Measurements from ENCODE around the gene EEF1A2.

EEF1A2 gene

GRCh38 chr20:63499338-63499969 is 571 bp upstream of the EEF1A2 start:
- no peak for DNase-seq
- H3K27ac ChIP-seq (ENCODE audit: insufficient read depth in 1 of 2, low read depth in 1 of 2, low read length in 2 of 2, poor library complexity in 1 of 2, severe bottlenecking in 2 of 2), result no peak overlapping the region
- POLR2A ChIA-PET, result no interaction called here
- CTCF ChIA-PET, result no interaction called here
- peak overlapping the region in 2 of 7 experiments; percentile 23 to 48 for H3K4me3 ChIP-seq (ENCODE audit: control insufficient read depth in 1 of 7, extremely low read depth in 1 of 7, insufficient read depth in 4 of 7, low read depth in 2 of 7, low read length in 6 of 7)
- H3K9me3 ChIP-seq (ENCODE audit: control extremely low read depth in 1 of 5, control insufficient read depth in 4 of 5, insufficient read depth in 2 of 5, low read depth in 1 of 5, low read length in 4 of 5), result peaks cover 0 to 7% (median 0%) of the 10 kb centered on the region in 5 experiments
- H3K4me1 ChIP-seq (ENCODE audit: control extremely low read depth in 1 of 4, control insufficient read depth in 4 of 4, insufficient read depth in 4 of 4, low read length in 3 of 4), result peaks cover 0 to 16% (median 11%) of the 10 kb centered on the region in 4 experiments
- WGBS (ENCODE audit: insufficient coverage), result 14% methylated on average over 45 of the region's 48 CpGs
- peaks cover 0 to 74% (median 13%) of the 10 kb centered on the region in 5 experiments for H3K27me3 ChIP-seq (replicated peaks in 2 of 5; ENCODE audit: control insufficient read depth in 4 of 5, insufficient read depth in 5 of 5, low read length in 4 of 5)
- no peaks in the 10 kb centered on the region for H3K36me3 ChIP-seq (ENCODE audit: control insufficient read depth in 4 of 4, insufficient read depth in 4 of 4, low read length in 3 of 4)

GRCh38 chr20:63497946-63498935 is 642 bp downstream of the EEF1A2 start:
- peak overlapping the region in 2 of 7 experiments; percentile 6 to 11 for H3K4me3 ChIP-seq (ENCODE audit: control insufficient read depth in 1 of 7, extremely low read depth in 1 of 7, insufficient read depth in 4 of 7, low read depth in 2 of 7, low read length in 6 of 7)
- H3K27me3 ChIP-seq (replicated peaks in 2 of 5; ENCODE audit: control insufficient read depth in 4 of 5, insufficient read depth in 5 of 5, low read length in 4 of 5), result peaks cover 0 to 69% (median 11%) of the 10 kb centered on the region in 5 experiments
- DNase-seq, result peak; percentile 20 to 53 (median 51)
- H3K9me3 ChIP-seq (ENCODE audit: control extremely low read depth in 1 of 5, control insufficient read depth in 4 of 5, insufficient read depth in 2 of 5, low read depth in 1 of 5, low read length in 4 of 5), result no peaks in the 10 kb centered on the region
- H3K27ac ChIP-seq (ENCODE audit: insufficient read depth in 1 of 2, low read depth in 1 of 2, low read length in 2 of 2, poor library complexity in 1 of 2, severe bottlenecking in 2 of 2), result no peak overlapping the region
- H3K36me3 ChIP-seq (ENCODE audit: control insufficient read depth in 4 of 4, insufficient read depth in 4 of 4, low read length in 3 of 4), result no peaks in the 10 kb centered on the region
- ChIA-PET POLR2A (no interaction called here), CTCF (interaction anchor here (1.1 to 3.1 kb wide), 6 partner anchors 11 to 109 kb away, joined by 3 to 16 read pairs (median 12); partner anchors contain the start of genes PPDPF and PTK6)
- 6% methylated on average over 39 of the region's 60 CpGs for WGBS (ENCODE audit: insufficient coverage)
- peaks cover 0 to 16% (median 11%) of the 10 kb centered on the region in 4 experiments for H3K4me1 ChIP-seq (ENCODE audit: control extremely low read depth in 1 of 4, control insufficient read depth in 4 of 4, insufficient read depth in 4 of 4, low read length in 3 of 4)

- Histone ChIP-seq H3K4me3 (ENCODE audit: control insufficient read depth in 1 of 7, extremely low read depth in 1 of 7, insufficient read depth in 4 of 7, low read depth in 2 of 7, low read length in 6 of 7) (no peak overlapping the region), H3K27ac (ENCODE audit: insufficient read depth in 1 of 2, low read depth in 1 of 2, low read length in 2 of 2, poor library complexity in 1 of 2, severe bottlenecking in 2 of 2) (no peak overlapping the region), H3K4me1 (ENCODE audit: control extremely low read depth in 1 of 4, control insufficient read depth in 4 of 4, insufficient read depth in 4 of 4, low read length in 3 of 4) (peaks cover 0 to 16% (median 11%) of the 10 kb centered on the region in 4 experiments), H3K27me3 (replicated peaks in 2 of 5; ENCODE audit: control insufficient read depth in 4 of 5, insufficient read depth in 5 of 5, low read length in 4 of 5) (peaks cover 0 to 69% (median 11%) of the 10 kb centered on the region in 5 experiments), H3K9me3 (ENCODE audit: control extremely low read depth in 1 of 5, control insufficient read depth in 4 of 5, insufficient read depth in 2 of 5, low read depth in 1 of 5, low read length in 4 of 5) (no peaks in the 10 kb centered on the region), H3K36me3 (ENCODE audit: control insufficient read depth in 4 of 4, insufficient read depth in 4 of 4, low read length in 3 of 4) (no peaks in the 10 kb centered on the region)
- WGBS (ENCODE audit: insufficient coverage), result 85% methylated on average over 14 of the region's 20 CpGs
- ChIA-PET CTCF (interaction anchor here (0.9 to 3.1 kb wide), 16 partner anchors 8 to 108 kb away, joined by 3 to 16 read pairs (median 8); partner anchors contain the start of genes KCNQ2, PPDPF and PTK6), POLR2A (interaction anchor here (1.4 kb wide), 1 partner anchor 23 kb away, joined by 7 read pairs; the partner anchor contains the start of gene PPDPF)
- DNase-seq, result no peak
Measured at GRCh38 chr20:63497138-63497945, 1.5 kb downstream of the EEF1A2 start.

GRCh38 chr20:63496596-63497120 is 2.2 kb downstream of the EEF1A2 start:
- Histone ChIP-seq H3K9me3 (ENCODE audit: control extremely low read depth in 1 of 5, control insufficient read depth in 4 of 5, insufficient read depth in 2 of 5, low read depth in 1 of 5, low read length in 4 of 5) (no peaks in the 10 kb centered on the region), H3K4me1 (ENCODE audit: control extremely low read depth in 1 of 4, control insufficient read depth in 4 of 4, insufficient read depth in 4 of 4, low read length in 3 of 4) (peaks cover 0 to 16% (median 11%) of the 10 kb centered on the region in 4 experiments), H3K27ac (ENCODE audit: insufficient read depth in 1 of 2, low read depth in 1 of 2, low read length in 2 of 2, poor library complexity in 1 of 2, severe bottlenecking in 2 of 2) (no peak overlapping the region), H3K36me3 (ENCODE audit: control insufficient read depth in 4 of 4, insufficient read depth in 4 of 4, low read length in 3 of 4) (no peaks in the 10 kb centered on the region), H3K4me3 (ENCODE audit: control insufficient read depth in 1 of 7, extremely low read depth in 1 of 7, insufficient read depth in 4 of 7, low read depth in 2 of 7, low read length in 6 of 7) (peak overlapping the region in 3 of 7 experiments; percentile 31 to 63 (median 56)), H3K27me3 (replicated peaks in 2 of 5; ENCODE audit: control insufficient read depth in 4 of 5, insufficient read depth in 5 of 5, low read length in 4 of 5) (peaks cover 0 to 65% (median 11%) of the 10 kb centered on the region in 5 experiments)
- CTCF ChIA-PET, result interaction anchor here (0.6 to 3.1 kb wide), 19 partner anchors 9 to 353 kb away, joined by 3 to 16 read pairs (median 5); partner anchors contain the start of genes KCNQ2, PPDPF and PTK6
- no peak for DNase-seq
- POLR2A ChIA-PET, result interaction anchor here (0.8 to 1.4 kb wide), 2 partner anchors 12 to 24 kb away, joined by 3 to 7 read pairs; partner anchors contain the start of gene PPDPF
- 70% methylated on average over 9 of the region's 16 CpGs for WGBS (ENCODE audit: insufficient coverage)

GRCh38 chr20:63495741-63496595 is 2.9 kb downstream of the EEF1A2 start:
- POLR2A ChIA-PET, result interaction anchor here (0.5 to 1.4 kb wide), 3 partner anchors 12 to 25 kb away, joined by 3 to 7 read pairs (median 3); partner anchors contain the start of gene PPDPF
- CTCF ChIA-PET, result interaction anchor here (0.6 to 3.1 kb wide), 18 partner anchors 10 to 352 kb away, joined by 3 to 16 read pairs (median 6); partner anchors contain the start of genes KCNQ2, PPDPF and PTK6
- no peaks in the 10 kb centered on the region for H3K9me3 ChIP-seq (ENCODE audit: control extremely low read depth in 1 of 5, control insufficient read depth in 4 of 5, insufficient read depth in 2 of 5, low read depth in 1 of 5, low read length in 4 of 5)
- peak overlapping the region in 4 of 7 experiments; percentile 31 to 63 (median 50) for H3K4me3 ChIP-seq (ENCODE audit: control insufficient read depth in 1 of 7, extremely low read depth in 1 of 7, insufficient read depth in 4 of 7, low read depth in 2 of 7, low read length in 6 of 7)
- peaks cover 0 to 16% (median 11%) of the 10 kb centered on the region in 4 experiments for H3K4me1 ChIP-seq (ENCODE audit: control extremely low read depth in 1 of 4, control insufficient read depth in 4 of 4, insufficient read depth in 4 of 4, low read length in 3 of 4)
- DNase-seq, result peak; percentile 52 to 67 (median 66)
- peaks cover 0 to 70% (median 11%) of the 10 kb centered on the region in 5 experiments for H3K27me3 ChIP-seq (replicated peaks in 2 of 5; ENCODE audit: control insufficient read depth in 4 of 5, insufficient read depth in 5 of 5, low read length in 4 of 5)
- H3K27ac ChIP-seq (ENCODE audit: insufficient read depth in 1 of 2, low read depth in 1 of 2, low read length in 2 of 2, poor library complexity in 1 of 2, severe bottlenecking in 2 of 2), result no peak overlapping the region
- WGBS (ENCODE audit: insufficient coverage), result 39% methylated on average over 31 of the region's 48 CpGs
- no peaks in the 10 kb centered on the region for H3K36me3 ChIP-seq (ENCODE audit: control insufficient read depth in 4 of 4, insufficient read depth in 4 of 4, low read length in 3 of 4)

Measured in common myeloid progenitor, CD34-positive (primary cell).